HepG2 (cell line): Measurements from ENCODE around the gene THRA. TPM values are rescaled to one million over a fixed set of nuclear protein-coding genes. Genes with fewer than 3 reads are reported as not detected.

Experiments
- AHDC1 ChIP-seq: sonication (generic); formaldehyde crosslinking; IDR thresholded peaks from 2 replicates; pipeline ENCODE4 v1.5.1; 2020; ENCODE audit warnings: mild to moderate bottlenecking, missing genetic modification reagents, borderline replicate concordance
- ARNT2 ChIP-seq: sonication (generic); formaldehyde crosslinking; IDR thresholded peaks from 2 replicates; pipeline ENCODE4 v1.8.0; 2022; ENCODE audit warnings: mild to moderate bottlenecking, low read depth, missing genetic modification reagents, moderate library complexity
- GFI1 ChIP-seq: sonication (generic); formaldehyde crosslinking; IDR thresholded peaks from 2 replicates; pipeline ENCODE4 v1.5.0; 2020; ENCODE audit warnings: missing genetic modification reagents, mild to moderate bottlenecking, borderline replicate concordance
- GTF3A ChIP-seq: sonication (generic); formaldehyde crosslinking; conservative IDR thresholded peaks from 2 replicates; pipeline ENCODE4 v1.4.0; 2020; ENCODE audit warnings: mild to moderate bottlenecking, missing genetic modification reagents
- IRF2 ChIP-seq: IDR thresholded peaks from 2 replicates; pipeline ENCODE4 v1.6.1; 2018; ENCODE audit warnings: missing genetic modification reagents, missing compliant biosample characterization
- JUNB ChIP-seq: sonication (generic); formaldehyde crosslinking; IDR thresholded peaks from 2 replicates; pipeline ENCODE4 v1.8.0; 2022; ENCODE audit warnings: missing genetic modification reagents, mild to moderate bottlenecking, borderline replicate concordance
- KDM2A ChIP-seq: sonication (generic); formaldehyde crosslinking; IDR thresholded peaks from 2 replicates; pipeline ENCODE4 v1.4.0; 2020; ENCODE audit warnings: low read depth, missing genetic modification reagents, borderline replicate concordance
- KLF9 ChIP-seq: IDR thresholded peaks from 2 replicates; pipeline ENCODE4 v1.6.1; 2016; ENCODE audit warnings: low read depth
- MTF2 ChIP-seq: sonication (generic); formaldehyde crosslinking; IDR thresholded peaks from 2 replicates; pipeline ENCODE4 v1.5.0; 2020; ENCODE audit warnings: missing genetic modification reagents, borderline replicate concordance
- NPAS2 ChIP-seq: sonication (generic); formaldehyde crosslinking; IDR thresholded peaks from 2 replicates; pipeline ENCODE4 v1.8.0; 2022; ENCODE audit warnings: mild to moderate bottlenecking, missing genetic modification reagents, borderline replicate concordance
- ONECUT2 ChIP-seq: sonication (generic); formaldehyde crosslinking; IDR thresholded peaks from 2 replicates; pipeline ENCODE4 v1.4.0; 2020; ENCODE audit warnings: missing genetic modification reagents
- SIN3A ChIP-seq: IDR thresholded peaks from 2 replicates; pipeline ENCODE4 v1.6.1; 2011; ENCODE audit warnings: low read depth, mild to moderate bottlenecking, control low read depth, low read length, borderline replicate concordance
- YY1 ChIP-seq: IDR thresholded peaks from 2 replicates; pipeline ENCODE4 v1.6.1; 2011; ENCODE audit warnings: low read length, low read depth, moderate library complexity, mild to moderate bottlenecking; ENCODE audit not compliant: insufficient read depth, insufficient replicate concordance
- ZNF367 ChIP-seq: sonication (generic); formaldehyde crosslinking; IDR thresholded peaks from 2 replicates; pipeline ENCODE4 v1.4.0; 2020; ENCODE audit warnings: missing genetic modification reagents, borderline replicate concordance
- ZNF597 ChIP-seq: sonication (generic); formaldehyde crosslinking; IDR thresholded peaks from 2 replicates; pipeline ENCODE4 v1.5.0; 2020; ENCODE audit warnings: missing genetic modification reagents
- polyA plus RNA-seq, 8 experiments: library from polyadenylated mRNA; depleted of rRNA in 3 of 8; stranded (reverse) in 7 of 8; unstranded in 1 of 8; fragments of >200 nt; fragmentation: Illumina TruSeq in 4 of 8; extraction: Trizol in 4 of 8; gene quantifications; 2 replicates each; pipeline versions ENCODE4 v1.2.1 to v1.2.3, GENCODE V29; 2011 to 2016; ENCODE audit warnings: low read depth in 4 of 8, missing spikeins in 1 of 8, mixed read lengths in 1 of 8; ENCODE audit not compliant: insufficient read depth in 1 of 8
- total RNA-seq, 5 experiments: library from RNA; depleted of rRNA; stranded (reverse); fragments of >200 nt; fragmentation: Illumina TruSeq; extraction: Trizol; gene quantifications; 2 replicates each; pipeline ENCODE4 v1.2.3, GENCODE V29; 2016; ENCODE audit warnings: low read depth in 1 of 5
- TF ChIP-seq, protein P1 (sequence below): sonication (generic); formaldehyde crosslinking; IDR thresholded peaks from 2 replicates; pipeline ENCODE4 v1.5.0; 2020; ENCODE audit warnings: mild to moderate bottlenecking, missing genetic modification reagents, borderline replicate concordance
- TF ChIP-seq, protein P2 (sequence below): sonication (generic); formaldehyde crosslinking; IDR thresholded peaks from 2 replicates; pipeline ENCODE4 v1.8.1; 2022; ENCODE audit warnings: low read depth, mild to moderate bottlenecking, missing genetic modification reagents

The THRA gene
- total and polyA plus RNA-seq, 2 of the 13 experiments (the other 11 are each of a cell fraction or from before 2014, with no cell fraction given): 8.0 to 9.9 TPM

DNA sequence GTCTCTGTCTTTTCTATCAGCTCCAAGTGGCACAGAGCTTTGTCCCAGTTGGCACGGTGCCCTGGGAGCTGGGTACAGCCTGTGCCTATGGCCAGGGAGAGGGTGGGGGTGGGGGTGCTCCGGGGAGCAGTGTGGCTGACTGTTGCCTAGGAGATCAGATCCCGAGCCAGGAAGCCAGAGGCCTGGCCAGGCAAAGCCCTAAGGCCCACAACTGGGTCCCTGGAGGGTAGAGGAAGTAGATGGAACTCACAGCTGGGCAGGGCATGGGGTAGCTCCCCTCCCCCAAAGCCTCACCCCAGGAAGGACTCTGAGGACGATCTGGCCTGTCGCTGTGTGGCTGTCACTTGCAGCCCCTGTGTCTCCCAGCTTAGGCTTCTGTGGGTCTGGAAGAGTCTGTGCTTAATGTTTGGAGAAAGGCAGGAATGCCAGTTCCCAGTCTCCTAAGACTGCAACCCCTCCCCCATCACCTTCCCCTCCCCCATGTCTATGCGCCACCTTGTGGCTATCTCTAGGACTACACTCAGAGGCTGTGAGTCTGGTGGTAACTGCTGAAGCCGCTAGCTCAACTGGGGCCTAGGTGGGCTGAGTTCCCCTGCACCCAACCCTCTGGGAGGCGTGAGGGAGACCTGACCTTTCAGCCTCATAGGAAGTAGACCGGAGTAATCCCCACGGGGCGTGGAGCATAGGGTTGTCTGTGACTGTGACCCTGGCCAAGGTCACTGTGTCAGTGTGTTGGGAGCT is 12.6 kb downstream of the THRA start (continued):
- TF ChIP-seq ONECUT2 (CRISPR knock-in tag): no peak
- TF ChIP-seq ZNF597 (CRISPR knock-in tag): no peak
- TF ChIP-seq JUNB: no peak
- no peak; the same call in 1 of the 2 replicates for TF ChIP-seq GFI1 (CRISPR knock-in tag)
- TF ChIP-seq KLF9 (CRISPR knock-in tag): no peak
- no peak for TF ChIP-seq GTF3A (CRISPR knock-in tag)
- TF ChIP-seq, protein P1, sequence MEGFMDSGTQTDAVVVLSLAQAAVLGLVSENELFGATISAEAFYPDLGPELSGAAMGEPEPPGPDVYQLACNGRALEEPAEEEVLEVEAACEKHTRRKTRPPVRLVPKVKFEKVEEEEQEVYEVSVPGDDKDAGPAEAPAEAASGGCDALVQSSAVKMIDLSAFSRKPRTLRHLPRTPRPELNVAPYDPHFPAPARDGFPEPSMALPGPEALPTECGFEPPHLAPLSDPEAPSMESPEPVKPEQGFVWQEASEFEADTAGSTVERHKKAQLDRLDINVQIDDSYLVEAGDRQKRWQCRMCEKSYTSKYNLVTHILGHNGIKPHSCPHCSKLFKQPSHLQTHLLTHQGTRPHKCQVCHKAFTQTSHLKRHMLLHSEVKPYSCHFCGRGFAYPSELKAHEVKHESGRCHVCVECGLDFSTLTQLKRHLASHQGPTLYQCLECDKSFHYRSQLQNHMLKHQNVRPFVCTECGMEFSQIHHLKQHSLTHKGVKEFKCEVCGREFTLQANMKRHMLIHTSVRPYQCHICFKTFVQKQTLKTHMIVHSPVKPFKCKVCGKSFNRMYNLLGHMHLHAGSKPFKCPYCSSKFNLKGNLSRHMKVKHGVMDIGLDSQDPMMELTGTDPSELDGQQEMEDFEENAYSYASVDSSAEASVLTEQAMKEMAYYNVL (CRISPR knock-in tag): no peak
- no peak for TF ChIP-seq MTF2 (CRISPR knock-in tag)
- no peak for TF ChIP-seq NPAS2 (CRISPR knock-in tag)
- peak; percentile 40; the same call in 1 of the 2 replicates for TF ChIP-seq IRF2 (CRISPR knock-in tag)
- TF ChIP-seq KDM2A (CRISPR knock-in tag): peak; percentile 39; the same call in 1 of the 2 replicates
- TF ChIP-seq, protein P2, sequence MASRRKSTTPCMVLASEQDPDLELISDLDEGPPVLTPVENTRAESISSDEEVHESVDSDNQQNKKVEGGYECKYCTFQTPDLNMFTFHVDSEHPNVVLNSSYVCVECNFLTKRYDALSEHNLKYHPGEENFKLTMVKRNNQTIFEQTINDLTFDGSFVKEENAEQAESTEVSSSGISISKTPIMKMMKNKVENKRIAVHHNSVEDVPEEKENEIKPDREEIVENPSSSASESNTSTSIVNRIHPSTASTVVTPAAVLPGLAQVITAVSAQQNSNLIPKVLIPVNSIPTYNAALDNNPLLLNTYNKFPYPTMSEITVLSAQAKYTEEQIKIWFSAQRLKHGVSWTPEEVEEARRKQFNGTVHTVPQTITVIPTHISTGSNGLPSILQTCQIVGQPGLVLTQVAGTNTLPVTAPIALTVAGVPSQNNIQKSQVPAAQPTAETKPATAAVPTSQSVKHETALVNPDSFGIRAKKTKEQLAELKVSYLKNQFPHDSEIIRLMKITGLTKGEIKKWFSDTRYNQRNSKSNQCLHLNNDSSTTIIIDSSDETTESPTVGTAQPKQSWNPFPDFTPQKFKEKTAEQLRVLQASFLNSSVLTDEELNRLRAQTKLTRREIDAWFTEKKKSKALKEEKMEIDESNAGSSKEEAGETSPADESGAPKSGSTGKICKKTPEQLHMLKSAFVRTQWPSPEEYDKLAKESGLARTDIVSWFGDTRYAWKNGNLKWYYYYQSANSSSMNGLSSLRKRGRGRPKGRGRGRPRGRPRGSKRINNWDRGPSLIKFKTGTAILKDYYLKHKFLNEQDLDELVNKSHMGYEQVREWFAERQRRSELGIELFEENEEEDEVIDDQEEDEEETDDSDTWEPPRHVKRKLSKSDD: no peak
- TF ChIP-seq ARNT2 (CRISPR knock-in tag): no peak
- TF ChIP-seq ZNF367 (CRISPR knock-in tag): no peak
- no peak for TF ChIP-seq AHDC1 (CRISPR knock-in tag)
- TF ChIP-seq SIN3A: no peak
- TF ChIP-seq YY1: peak; percentile 48
